GM18511 (cell line): ENCODE data around the gene MARCHF6.
"Not testable (repeated sequence)": the region's sequence is repeated elsewhere in the genome, so short reads cannot be mapped to it uniquely, and the experiment has no call there.

ENCODE experiments used
- ATAC-seq: cut with Tn5 transposase; IDR thresholded peaks from one replicate; pipeline ENCODE4 v1.9.1; 2021; ENCODE audit warnings: mild to moderate bottlenecking, moderate library complexity; ENCODE audit not compliant: unreplicated experiment

MARCHF6 gene

GRCh38 chr5:10374046-10375022 lies 20.8 kb downstream of the MARCHF6 start:
- peak; percentile 72 for ATAC-seq

GRCh38 chr5:10375146-10375545 lies 21.7 kb downstream of the MARCHF6 start:
- not testable (repeated sequence) for ATAC-seq

DNA sequence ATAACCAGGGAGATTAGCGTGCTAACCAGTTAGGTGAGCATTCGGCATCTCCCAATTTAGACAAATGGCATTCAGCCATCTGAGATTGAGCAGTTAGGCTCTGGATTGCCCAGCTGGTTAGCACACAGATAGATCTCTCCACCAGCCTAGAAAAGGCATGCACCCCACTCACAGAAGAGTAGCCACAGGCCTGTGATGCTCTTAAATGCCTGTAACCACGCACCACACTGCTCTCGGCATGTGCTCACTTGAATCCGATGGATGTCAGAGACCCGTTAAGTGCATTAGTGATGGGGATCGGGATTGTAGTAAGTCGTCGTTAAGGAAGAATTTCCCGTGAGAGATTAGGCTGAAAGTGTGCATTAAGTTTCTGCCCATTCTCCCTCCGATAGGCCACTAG lies 23.0 kb downstream of the MARCHF6 start:
- no peak for ATAC-seq

DNA sequence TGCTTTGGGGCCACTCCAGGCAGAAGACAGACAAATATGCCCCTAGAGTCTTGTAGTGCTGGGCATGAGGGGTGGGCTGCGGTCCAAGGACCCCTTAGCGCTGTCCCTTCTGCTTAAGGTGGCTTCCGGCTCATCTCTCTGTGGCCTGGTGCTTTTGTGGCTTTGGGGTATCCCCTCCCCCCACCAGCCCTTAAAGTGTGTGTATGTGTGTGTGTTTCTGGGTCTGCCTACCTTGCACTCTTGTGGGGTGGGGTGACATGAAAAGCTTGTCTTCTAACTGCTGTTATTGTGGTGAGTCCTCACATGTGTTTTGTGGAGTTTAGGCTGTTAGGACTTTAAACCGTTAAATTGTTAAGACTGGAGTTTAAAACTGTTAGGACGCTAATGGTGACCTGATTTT lies 23.6 kb downstream of the MARCHF6 start:
- no peak for ATAC-seq

GRCh38 chr5:10381803-10382202 lies 28.3 kb downstream of the MARCHF6 start:
- no peak for ATAC-seq

GRCh38 chr5:10384483-10384882 lies 31.0 kb downstream of the MARCHF6 start:
- ATAC-seq: no peak

DNA sequence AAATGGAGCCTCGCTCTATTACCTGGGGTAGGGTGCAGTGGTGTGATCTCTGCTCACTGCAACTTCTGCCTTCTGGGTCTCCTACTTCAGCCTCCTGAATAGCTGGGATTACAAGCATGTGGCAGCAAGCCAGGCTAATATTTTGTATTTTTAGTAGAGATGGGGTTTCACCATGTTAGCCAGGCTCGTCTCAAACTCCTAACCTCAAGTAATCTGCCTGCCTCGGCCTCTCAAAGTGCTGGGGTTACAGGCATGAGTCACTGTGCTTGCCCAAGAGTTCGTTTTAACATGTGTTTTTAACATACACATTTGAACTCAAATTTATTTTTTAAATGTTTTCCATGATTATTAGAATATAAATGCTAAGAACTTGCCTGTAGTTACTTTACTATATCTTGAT lies 34.2 kb downstream of the MARCHF6 start:
- no peak for ATAC-seq

- no peak for ATAC-seq
Measured at GRCh38 chr5:10391130-10391529, 37.6 kb downstream of the MARCHF6 start.

DNA sequence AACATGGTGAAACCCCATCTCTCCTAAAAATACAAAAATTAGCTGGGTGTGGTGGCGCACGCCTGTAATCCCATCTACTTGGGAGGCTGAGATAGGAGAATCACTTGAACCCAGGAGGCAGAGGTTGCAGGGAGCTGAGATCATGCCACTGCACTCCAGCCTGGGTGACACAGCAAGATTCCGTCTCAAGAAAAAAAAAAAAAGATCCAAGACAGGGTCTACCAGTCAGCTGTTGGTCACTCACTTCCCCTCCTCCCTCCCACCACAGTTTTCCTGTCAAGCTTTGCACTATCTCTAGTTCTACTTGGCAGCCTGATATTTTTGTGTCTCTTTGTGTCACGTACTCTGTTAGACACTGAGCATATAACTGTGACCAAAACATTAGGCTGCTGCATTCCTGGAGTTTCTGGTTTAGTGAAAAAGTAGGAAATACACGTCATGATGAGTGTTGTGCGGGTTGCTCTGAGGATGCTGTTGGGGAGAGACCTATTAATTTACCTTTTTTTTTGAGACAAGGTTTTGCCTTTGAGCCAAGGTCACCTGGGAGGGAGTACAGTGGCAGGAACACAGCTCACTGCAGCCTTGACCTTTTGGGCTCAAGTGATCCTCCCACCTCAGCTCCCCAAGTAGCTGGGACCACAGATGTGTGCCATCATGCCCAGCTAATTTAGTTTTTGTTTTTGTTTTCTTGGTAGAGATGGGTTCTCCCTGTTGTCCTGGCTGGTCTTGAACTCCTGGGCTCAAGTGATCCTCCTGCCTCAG lies 39.3 kb downstream of the MARCHF6 start:
- not testable (repeated sequence) for ATAC-seq

DNA sequence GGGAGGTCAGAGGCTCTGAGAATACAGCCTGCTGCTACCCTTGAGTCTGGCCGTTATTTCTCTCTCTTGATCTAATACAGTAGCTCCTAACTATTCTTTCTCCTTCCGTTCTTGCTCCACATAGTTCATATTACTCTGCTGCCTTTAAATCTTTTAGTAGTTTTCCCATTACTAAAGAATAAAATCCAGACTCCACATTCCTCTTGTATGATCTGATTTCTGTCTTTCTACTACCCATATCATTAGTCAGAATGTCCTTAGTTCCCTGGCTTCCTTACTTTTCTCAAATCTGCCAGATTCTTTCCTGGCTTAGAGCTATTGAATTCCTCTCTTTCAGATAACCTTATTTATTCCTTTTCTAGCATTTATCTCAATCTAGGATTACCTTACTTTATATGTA lies 40.0 kb downstream of the MARCHF6 start:
- no peak for ATAC-seq

DNA sequence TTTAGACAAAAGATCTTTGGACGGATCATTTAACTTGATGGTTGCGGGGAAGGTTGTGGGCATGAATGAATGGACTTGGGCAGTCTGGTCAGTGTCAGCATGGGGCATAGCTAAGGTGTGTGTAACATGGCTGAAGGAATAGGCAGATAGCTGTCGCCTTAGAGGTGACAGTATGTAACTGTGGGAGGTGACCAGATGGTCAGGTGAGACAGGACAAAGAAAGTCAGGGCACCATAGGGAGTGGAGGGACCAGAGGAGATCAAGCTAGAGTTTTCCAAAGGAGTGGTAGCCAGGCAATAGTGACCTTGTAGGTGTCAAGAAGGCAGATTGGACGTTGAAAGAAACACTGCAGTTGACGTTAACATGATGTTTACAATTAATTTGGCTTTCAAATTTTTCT lies 43.1 kb downstream of the MARCHF6 start:
- no peak for ATAC-seq

DNA sequence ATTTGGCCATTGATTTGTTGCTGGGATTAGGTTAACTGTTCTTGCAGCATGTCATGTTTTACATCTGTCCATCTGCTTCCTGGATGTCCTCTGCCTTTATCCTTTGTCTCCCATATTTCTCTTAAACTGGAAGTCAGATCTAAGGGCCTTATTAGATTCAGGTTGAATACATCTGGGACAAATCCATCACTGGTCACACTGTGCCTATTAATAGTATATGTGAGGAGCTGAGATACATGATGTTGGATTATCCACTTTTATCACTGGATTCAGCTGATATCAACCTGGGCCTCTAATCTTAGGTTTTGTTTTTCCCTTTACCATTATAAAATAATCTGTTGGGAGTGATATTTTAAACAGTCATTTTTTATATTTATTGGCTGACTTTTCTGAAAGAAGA lies 46.3 kb downstream of the MARCHF6 start:
- ATAC-seq: no peak

DNA sequence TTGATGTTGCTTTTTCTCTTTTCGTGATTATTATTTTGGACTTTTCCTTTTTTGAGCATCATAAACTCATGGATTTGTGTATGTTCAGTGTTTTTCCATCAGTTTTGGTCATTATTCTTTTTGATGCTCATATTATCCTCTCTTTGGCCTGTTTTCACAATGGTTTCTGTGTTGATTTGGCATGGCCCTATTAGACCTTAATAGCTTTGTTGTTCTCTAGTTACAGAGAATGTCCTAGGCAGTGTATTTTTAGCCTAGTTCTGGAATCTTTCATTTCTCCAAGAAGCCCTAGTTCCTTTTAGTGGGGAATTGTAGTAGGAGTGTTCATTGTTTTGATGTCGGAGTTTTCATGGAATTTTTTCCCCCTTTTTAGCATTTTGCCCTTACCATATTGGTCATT lies 46.9 kb downstream of the MARCHF6 start:
- no peak for ATAC-seq

- ATAC-seq: no peak
Measured at GRCh38 chr5:10400831-10401230, 47.3 kb downstream of the MARCHF6 start.

GRCh38 chr5:10401498-10401897 lies 48.0 kb downstream of the MARCHF6 start:
- ATAC-seq: peak; percentile 83
